ENCODE data around the gene UNK.
A peak's percentile ranks its signal among the peaks of the same experiment; 100 is the strongest.
"Not testable (repeated sequence)": the region's sequence is repeated elsewhere in the genome, so short reads cannot be mapped to it uniquely, and the experiment has no call there.

Gene UNK

GRCh38 chr17:75869282-75870141 lies 84.9 kb downstream of the UNK start:
- peak in 53 of 56 donors; percentile 35 to 91 (median 76) for DNase-seq

GRCh38 chr17:75870228-75870627 lies 85.6 kb downstream of the UNK start:
- not testable (repeated sequence) for DNase-seq

GRCh38 chr17:75872434-75873351 lies 88.1 kb downstream of the UNK start:
- DNase-seq = peak in 20 of 56 donors; percentile 10 to 79 (median 35)

- DNase-seq = no peak
Measured at GRCh38 chr17:75873587-75874322, 89.1 kb downstream of the UNK start.

- DNase-seq = no peak
Measured at GRCh38 chr17:75874323-75875181, 89.9 kb downstream of the UNK start.
